GM12891 (cell line): ENCODE results near the gene COMT.

ENCODE experiments used
- PAX5 ChIP-seq: IDR thresholded peaks from 2 replicates; pipeline ENCODE4 v1.6.1; 2011; ENCODE audit warnings: low read length, moderate library complexity, mild to moderate bottlenecking; ENCODE audit not compliant: insufficient read depth, severe bottlenecking
- POLR2A ChIP-seq: IDR thresholded peaks from 2 replicates; pipeline ENCODE4 v1.6.1; 2011; ENCODE audit warnings: low read depth, low read length, control low read depth
- POLR2AphosphoS5 ChIP-seq: IDR thresholded peaks from 2 replicates; pipeline ENCODE4 v1.6.1; 2011; ENCODE audit warnings: low read depth, low read length, control low read depth
- POU2F2 ChIP-seq: IDR thresholded peaks from 2 replicates; pipeline ENCODE4 v1.6.1; 2011; ENCODE audit warnings: low read depth, mild to moderate bottlenecking, control low read depth, low read length, moderate library complexity
- SPI1 ChIP-seq: IDR thresholded peaks from 2 replicates; pipeline ENCODE4 v1.6.1; 2011; ENCODE audit warnings: low read depth, low read length, control low read depth
- TAF1 ChIP-seq: IDR thresholded peaks from 2 replicates; pipeline ENCODE4 v1.6.1; 2011; ENCODE audit warnings: low read depth, low read length, control low read depth

DNA sequence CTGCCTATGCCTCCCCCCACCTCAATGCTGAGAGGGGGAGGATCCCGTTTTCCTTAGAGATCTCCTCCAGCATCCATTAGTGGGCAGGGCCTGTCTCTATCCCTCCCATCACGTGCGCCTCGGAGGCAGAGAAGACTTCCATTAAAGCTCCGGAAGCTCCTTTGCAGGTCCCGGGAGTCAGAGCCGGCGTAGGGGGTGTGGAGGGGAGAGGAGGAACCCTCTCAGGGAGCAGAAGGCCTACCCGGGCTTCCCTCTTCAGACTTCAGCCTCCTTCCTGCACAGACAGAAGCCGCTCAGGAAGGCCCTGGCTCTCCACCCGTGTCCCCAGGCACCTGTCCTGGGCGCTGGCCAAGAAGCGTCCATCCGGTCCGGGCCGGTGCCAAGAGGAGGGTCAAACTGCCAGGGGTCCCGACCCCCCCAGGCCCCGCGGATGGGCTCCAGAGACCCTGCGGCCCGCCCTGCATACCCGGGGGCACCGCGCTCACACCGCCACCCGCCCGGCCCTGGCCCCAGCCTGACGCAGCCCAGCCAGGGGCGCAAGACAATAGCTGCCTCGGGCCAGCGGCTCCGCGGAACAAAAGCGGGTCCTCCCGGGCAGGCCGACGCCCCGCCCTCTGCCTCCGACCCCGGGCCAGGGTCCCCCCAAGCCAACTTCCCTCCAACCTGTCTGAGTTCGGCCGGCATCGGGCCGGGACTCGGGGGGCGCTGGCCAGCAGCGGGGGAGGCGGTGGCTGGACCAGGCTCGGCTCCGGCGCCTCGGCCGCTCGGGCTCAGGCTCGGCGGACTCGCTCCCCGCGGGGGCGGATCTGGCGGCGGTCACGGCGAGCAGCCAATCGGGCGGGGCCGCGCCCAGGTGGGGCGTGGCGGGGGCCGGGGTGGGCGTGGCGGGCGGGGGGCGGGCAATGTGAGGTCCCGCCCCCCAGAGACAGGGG lies 45.1 kb downstream of the COMT start:
- TF ChIP-seq POLR2A (no peak), TAF1 (no peak), POLR2AphosphoS5 (no peak), PAX5 (no peak), SPI1 (no peak), POU2F2 (no peak)
